DOHH2 (cell line): ENCODE results near the gene CPLANE2.

ENCODE experiments used
- H3F3A ChIP-seq: fragments of 200-600 bp; sonication (generic), shearing (Covaris generic); 2 replicates; pipeline ENCODE4 v1.6.0; 2016; ENCODE audit warnings: antibody characterized with exemption, mild to moderate bottlenecking; ENCODE audit not compliant: control insufficient read depth, insufficient read depth
- H3K27ac ChIP-seq: fragments of 200-600 bp; sonication (generic); 2 replicates; pipeline ENCODE4 v1.5.1; 2014; ENCODE audit warnings: low read depth, mild to moderate bottlenecking, low read length, moderate library complexity
- H3K27me3 ChIP-seq: fragments of 200-600 bp; sonication (generic); 2 replicates; pipeline ENCODE4 v1.6.1; 2014; ENCODE audit warnings: mild to moderate bottlenecking, low read length, mixed read lengths; ENCODE audit not compliant: control insufficient read depth
- H3K36me3 ChIP-seq: fragments of 200-600 bp; sonication (generic); 2 replicates; pipeline ENCODE4 v1.6.1; 2014; ENCODE audit warnings: mild to moderate bottlenecking, low read length, moderate library complexity, mixed read lengths; ENCODE audit not compliant: control insufficient read depth
- H3K4me1 ChIP-seq: fragments of 200-600 bp; sonication (generic); 2 replicates; pipeline ENCODE4 v1.6.1; 2014; ENCODE audit warnings: mild to moderate bottlenecking, low read length, mixed read lengths; ENCODE audit not compliant: control insufficient read depth
- H3K4me2 ChIP-seq: fragments of 200-600 bp; sonication (generic); 2 replicates; pipeline ENCODE4 v1.6.0; 2014; ENCODE audit warnings: mild to moderate bottlenecking, low read length, moderate library complexity
- H3K4me3 ChIP-seq: fragments of 200-600 bp; sonication (generic); 2 replicates; pipeline ENCODE4 v1.5.1; 2014; ENCODE audit warnings: mild to moderate bottlenecking, low read length, mixed read lengths
- H3K79me2 ChIP-seq: fragments of 200-600 bp; sonication (generic); 2 replicates; pipeline ENCODE4 v1.6.1; 2014; ENCODE audit warnings: mild to moderate bottlenecking, low read length, mixed read lengths; ENCODE audit not compliant: control insufficient read depth
- H3K9me2 ChIP-seq: fragments of 200-600 bp; sonication (generic); replicated peaks from 2 replicates; pipeline ENCODE4 v1.6.1; 2014; ENCODE audit warnings: mild to moderate bottlenecking, low read length, mixed read lengths; ENCODE audit not compliant: control insufficient read depth
- H3K9me3 ChIP-seq: fragments of 200-600 bp; sonication (generic); 2 replicates; pipeline ENCODE4 v1.6.1; 2014; ENCODE audit warnings: antibody characterized with exemption, low read length, mixed read lengths; ENCODE audit not compliant: control insufficient read depth, insufficient read depth
- H4K20me1 ChIP-seq: fragments of 200-600 bp; sonication (generic); 2 replicates; pipeline ENCODE4 v1.6.0; 2014; ENCODE audit warnings: low read depth, mild to moderate bottlenecking, antibody characterized with exemption, low read length, moderate library complexity; ENCODE audit not compliant: control insufficient read depth, insufficient read depth
- CTCF ChIP-seq: fragments of 200-600 bp; sonication (generic); IDR thresholded peaks from one replicate; pipeline ENCODE4 v1.5.1; 2014; ENCODE audit warnings: antibody characterized with exemption, mild to moderate bottlenecking, low read depth, low read length; ENCODE audit not compliant: poor library complexity, severe bottlenecking
- EZH2phosphoT487 ChIP-seq: fragments of 200-600 bp; sonication (generic); IDR thresholded peaks from 2 replicates; pipeline ENCODE4 v1.6.1; 2017; ENCODE audit warnings: borderline replicate concordance, mild to moderate bottlenecking, antibody characterized with exemption, low read length, moderate library complexity, mixed read lengths

CPLANE2 gene

GRCh38 chr1:16219968-16220500, 16.9 kb downstream of the CPLANE2 start:
- Histone ChIP-seq H3K27me3 (no peaks in the 10 kb centered on the region), H3K9me3 (no peaks in the 10 kb centered on the region), H3K4me1 (peaks cover 14% of the 10 kb centered on the region), H3K27ac (no peak overlapping the region), H3K4me3 (no peak overlapping the region), H3K9me2 (no peaks in the 10 kb centered on the region), H3K36me3 (no peaks in the 10 kb centered on the region), H4K20me1 (no peaks in the 10 kb centered on the region), H3K79me2 (no peaks in the 10 kb centered on the region), H3K4me2 (no peak overlapping the region), H3F3A (no peaks in the 10 kb centered on the region)
- TF ChIP-seq EZH2phosphoT487 (no peak), CTCF (no peak)

- H3K4me1 ChIP-seq: peaks cover 14% of the 10 kb centered on the region
Observed at GRCh38 chr1:16218674-16219071, 18.3 kb downstream of the CPLANE2 start.

GRCh38 chr1:16218014-16218673, 18.8 kb downstream of the CPLANE2 start:
- no peaks in the 10 kb centered on the region for H3K9me3 ChIP-seq
- no peaks in the 10 kb centered on the region for H3F3A ChIP-seq
- H3K4me3 ChIP-seq: no peak overlapping the region
- H4K20me1 ChIP-seq: no peaks in the 10 kb centered on the region
- no peaks in the 10 kb centered on the region for H3K9me2 ChIP-seq
- no peak overlapping the region for H3K27ac ChIP-seq
- peaks cover 6% of the 10 kb centered on the region for H3K27me3 ChIP-seq
- H3K4me2 ChIP-seq: no peak overlapping the region
- H3K79me2 ChIP-seq: no peaks in the 10 kb centered on the region
- peaks cover 14% of the 10 kb centered on the region for H3K4me1 ChIP-seq
- TF ChIP-seq EZH2phosphoT487 (no peak), CTCF (no peak)
- H3K36me3 ChIP-seq: no peaks in the 10 kb centered on the region

More at GRCh38 chr1:16218674-16219071, 18.3 kb downstream of the CPLANE2 start:
- H3K79me2 ChIP-seq: no peaks in the 10 kb centered on the region
- no peaks in the 10 kb centered on the region for H3K9me2 ChIP-seq
- no peaks in the 10 kb centered on the region for H4K20me1 ChIP-seq
- H3K4me2 ChIP-seq: no peak overlapping the region
- peaks cover 3% of the 10 kb centered on the region for H3K27me3 ChIP-seq
- no peak overlapping the region for H3K4me3 ChIP-seq
- H3K27ac ChIP-seq: no peak overlapping the region
- H3K36me3 ChIP-seq: no peaks in the 10 kb centered on the region
- no peak for TF ChIP-seq CTCF
- no peak for TF ChIP-seq EZH2phosphoT487
- no peaks in the 10 kb centered on the region for H3K9me3 ChIP-seq
- H3F3A ChIP-seq: no peaks in the 10 kb centered on the region
